ENCODE results near the gene ADCY1.

GRCh38 chr7:45617166-45617565 lies 43.0 kb downstream of the ADCY1 start:
- no peak for TF ChIP-seq GATA2 (IDR thresholded peaks at IDR 0.05; ENCODE audit: low read depth, low read length)
- TF ChIP-seq GATA3 (IDR thresholded peaks at IDR 0.05; ENCODE audit: low read depth, low read length): no peak
